GM21825 (cell line): ENCODE data around the gene MAML3.

ENCODE experiments used
- ATAC-seq: cut with Tn5 transposase; IDR thresholded peaks from one replicate; pipeline ENCODE4 v1.9.1; 2021; ENCODE audit warnings: mild to moderate bottlenecking, moderate library complexity; ENCODE audit not compliant: unreplicated experiment

MAML3 gene

GRCh38 chr4:140153718-140154571 is at the start of gene MAML3:
MAML3 (minus strand) TSS chr4:140154184; CDS start chr4:140153327, 857 bp downstream.
- ATAC-seq = peak; percentile 41

DNA sequence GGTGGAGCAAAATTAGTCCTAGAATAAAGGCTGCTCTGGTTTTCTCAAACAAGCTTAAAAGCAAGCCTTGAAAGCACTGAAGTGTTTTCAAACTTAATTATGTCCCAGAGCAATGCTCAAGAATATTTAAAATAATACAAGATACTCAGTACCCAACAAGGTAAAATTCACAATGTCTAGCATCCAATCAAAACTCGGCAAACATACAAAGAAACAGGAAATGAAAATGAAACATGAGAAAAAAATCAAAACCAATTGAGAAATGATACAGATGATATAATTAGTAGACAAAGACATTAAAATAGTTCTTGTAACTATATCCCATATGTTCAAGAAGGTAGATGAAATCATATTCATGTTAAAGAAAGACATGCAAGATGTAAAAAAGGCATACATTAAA is 45.0 kb upstream of the MAML3 start:
- no peak for ATAC-seq

DNA sequence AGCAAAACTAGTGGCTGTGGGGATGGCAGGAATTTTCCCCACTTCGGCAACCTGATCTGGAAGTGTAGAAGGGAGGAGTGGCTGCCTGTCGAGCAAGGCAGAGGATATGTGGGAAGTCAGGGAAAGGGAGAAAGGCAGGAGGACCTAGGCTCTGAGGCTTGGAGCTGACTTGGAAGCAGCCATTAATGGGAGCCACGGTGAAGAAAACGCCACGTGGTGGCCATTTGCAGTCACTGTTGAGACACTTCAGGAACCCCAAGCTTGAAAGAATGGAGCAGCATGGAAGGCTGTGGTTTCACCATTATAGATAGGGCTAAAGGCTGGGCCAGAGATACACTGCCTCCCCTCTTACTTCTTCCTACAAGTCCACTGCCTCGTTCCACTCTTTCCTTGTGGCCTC is 41.8 kb upstream of the MAML3 start:
- no peak for ATAC-seq

- ATAC-seq = no peak
Measured at GRCh38 chr4:140189805-140190204, 35.8 kb upstream of the MAML3 start.

DNA sequence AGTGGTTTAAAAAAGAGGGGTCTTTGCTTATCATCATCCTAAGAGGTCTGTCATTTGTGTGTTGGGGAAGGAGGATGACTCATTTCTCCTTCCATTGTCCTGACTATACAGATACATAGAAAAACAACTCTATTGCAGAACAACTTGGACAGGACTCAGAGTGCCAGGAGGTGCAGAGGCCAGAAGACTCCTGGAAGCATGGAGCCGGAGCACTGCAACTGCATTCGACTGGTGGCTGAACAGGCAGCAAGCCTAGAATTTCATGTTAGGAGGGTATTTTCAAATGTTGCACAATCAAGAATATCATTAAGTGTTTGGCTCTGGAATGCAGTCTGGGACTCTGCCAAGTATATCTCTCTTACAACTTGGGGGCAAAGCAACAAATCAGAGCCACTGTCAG is 35.0 kb upstream of the MAML3 start:
- no peak for ATAC-seq

GRCh38 chr4:140187316-140187695 is 33.3 kb upstream of the MAML3 start:
- no peak for ATAC-seq

DNA sequence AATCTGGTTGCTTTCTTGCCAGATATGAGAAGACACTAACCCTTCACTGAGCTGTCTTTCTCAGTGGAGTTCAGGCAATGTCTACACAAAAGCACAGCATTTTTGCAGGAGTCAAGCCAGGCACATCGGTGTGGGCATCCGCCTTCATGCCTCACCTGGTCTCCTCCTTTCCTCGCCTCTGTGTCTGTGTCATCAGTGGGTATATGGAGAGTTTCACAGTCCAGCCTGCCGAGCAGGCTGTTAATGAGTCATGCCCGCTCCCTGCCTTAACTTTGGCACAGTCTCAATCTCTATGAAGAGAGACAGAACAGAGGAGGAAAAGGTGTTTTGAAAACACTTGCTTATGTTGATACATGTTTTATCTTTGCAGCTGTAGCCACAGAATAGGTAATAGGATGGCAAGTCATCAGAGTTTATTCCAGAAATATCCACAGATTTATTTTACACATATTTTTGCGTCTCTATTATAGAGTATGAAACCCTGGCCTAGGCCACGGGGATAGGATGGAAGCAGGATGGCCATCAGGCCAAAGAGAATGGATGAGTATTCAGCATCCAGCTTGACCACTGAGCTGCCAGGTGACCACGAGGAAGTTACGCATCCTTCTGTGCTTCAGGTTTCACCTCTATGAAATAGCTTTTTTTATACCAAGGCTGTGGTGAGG is 32.8 kb upstream of the MAML3 start:
- ATAC-seq = no peak

DNA sequence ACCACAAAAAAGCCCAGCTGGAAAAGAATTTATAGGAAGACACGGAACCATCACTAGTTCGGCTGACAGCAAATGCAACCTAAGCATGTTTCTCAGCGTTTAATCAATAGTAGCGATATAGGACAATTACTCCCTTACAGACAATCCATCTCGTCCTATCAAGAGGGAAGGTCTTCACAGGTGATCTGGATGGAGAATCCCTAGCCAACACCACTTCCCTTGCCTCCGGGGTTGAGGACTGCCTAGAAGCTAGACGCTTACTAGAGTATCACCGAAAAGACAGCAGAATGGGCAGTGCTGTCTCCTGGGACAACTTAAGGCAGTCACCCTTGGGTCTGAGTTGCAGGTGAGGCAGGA is 32.1 kb upstream of the MAML3 start:
- ATAC-seq = no peak

DNA sequence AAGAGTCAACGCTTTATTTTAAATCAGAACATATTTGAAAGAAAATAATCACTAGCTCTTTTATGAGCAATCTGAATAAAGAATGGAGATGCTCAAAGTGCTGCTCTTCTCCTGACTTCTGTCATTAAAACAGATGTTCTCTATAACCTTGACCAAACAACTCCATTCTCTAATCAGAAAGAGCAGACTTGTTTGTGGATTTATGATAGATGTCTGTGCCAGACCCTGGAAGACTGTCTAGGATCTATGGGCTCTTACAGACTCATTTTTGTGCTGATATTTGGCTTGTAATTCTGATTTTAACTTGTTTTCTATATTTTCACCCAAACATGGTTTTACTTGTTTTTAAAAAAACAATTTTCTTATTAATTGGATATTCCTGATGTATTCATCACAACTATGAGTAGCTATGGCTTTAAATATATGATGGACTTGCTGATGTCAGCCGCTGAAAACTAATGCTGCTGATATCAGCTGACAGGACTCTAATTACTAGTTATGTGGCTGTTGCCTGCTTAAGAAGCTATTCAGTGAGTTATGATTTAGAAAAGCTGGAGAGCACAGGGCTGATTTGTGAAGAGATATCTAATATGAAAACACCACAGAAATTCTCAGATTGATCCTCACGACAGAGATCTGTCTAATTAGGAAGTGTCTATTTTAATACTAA is 31.6 kb upstream of the MAML3 start:
- no peak for ATAC-seq

GRCh38 chr4:140183270-140183669 is 29.3 kb upstream of the MAML3 start:
- no peak for ATAC-seq

DNA sequence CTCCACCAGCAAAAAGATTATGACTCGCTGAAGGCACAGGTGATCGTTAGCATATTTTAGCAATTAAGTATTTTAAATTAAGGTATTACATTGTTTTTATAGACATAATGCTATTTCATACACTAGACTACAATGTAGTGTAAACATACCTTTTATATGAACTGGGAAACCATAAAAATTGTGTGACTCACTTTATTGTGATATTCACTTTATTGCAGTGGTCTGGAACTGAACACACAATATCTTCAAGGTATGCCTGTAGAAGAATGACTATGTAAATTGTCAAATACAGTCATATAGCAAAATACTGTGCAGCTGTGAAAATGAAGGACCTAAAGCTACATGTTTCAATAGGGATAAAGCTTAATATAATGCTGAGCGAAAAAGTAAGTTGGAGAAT is 26.6 kb upstream of the MAML3 start:
- no peak for ATAC-seq

DNA sequence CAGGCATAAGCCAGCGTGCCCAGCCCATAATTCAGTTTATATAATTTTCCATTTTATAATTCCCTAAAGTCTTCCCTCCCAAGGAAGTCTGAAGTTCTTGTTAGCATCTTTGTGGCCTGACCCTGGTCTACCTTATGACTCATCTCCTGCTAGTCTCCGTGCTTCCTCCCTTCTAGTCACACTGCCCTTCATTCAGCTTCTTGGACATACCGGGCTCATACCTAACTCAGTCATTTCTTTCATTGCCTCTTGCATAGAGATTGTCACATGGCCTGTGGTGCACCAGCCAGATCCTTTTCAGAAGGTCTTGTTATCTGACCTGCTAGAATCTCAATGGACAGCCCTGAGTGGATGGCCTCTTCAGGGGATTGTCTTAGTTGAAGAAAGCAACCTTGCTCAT is 22.8 kb upstream of the MAML3 start:
- ATAC-seq = no peak

GRCh38 chr4:140174543-140174942 is 20.6 kb upstream of the MAML3 start:
- ATAC-seq = no peak

- no peak for ATAC-seq
Measured at GRCh38 chr4:140172960-140173359, 19.0 kb upstream of the MAML3 start.

DNA sequence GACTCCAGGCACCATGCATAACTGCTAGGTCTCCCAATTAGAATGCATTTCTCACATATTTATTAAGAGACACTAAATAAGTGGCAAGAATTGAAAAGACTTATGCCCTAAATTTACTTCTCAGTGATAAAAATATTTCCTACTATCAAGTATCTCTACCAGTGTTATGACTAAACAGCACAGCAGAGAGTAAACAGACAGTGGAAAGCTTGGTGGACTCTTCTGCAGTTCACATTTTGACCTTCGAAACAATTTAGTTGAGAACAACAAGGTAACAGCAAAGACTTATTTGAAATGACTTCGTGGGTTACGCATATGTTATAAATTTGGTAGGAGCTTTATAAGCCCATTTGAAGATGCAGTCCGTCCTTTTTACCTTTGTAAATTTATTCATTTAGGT is 16.3 kb upstream of the MAML3 start:
- no peak for ATAC-seq

GRCh38 chr4:140168936-140169335 is 15.0 kb upstream of the MAML3 start:
- ATAC-seq = no peak

DNA sequence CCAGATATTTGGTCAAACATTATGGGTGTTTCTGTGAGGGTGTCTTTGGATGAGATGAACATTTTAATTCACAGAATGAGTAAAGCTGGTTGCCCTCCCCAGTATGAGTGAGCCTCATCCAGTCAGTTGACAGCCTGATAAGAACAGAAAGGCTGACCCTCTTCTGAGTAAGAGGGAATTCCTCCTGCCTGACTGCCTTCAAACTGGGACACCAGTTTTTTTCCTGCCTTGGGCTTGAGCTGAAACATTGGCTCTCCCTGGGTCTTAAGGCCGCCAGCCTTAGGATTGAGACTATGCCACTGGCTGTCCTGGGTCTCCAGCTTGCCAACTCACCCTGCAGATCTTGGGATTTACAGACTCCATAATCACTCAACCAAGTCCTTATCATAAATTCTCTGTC is 14.5 kb upstream of the MAML3 start:
- ATAC-seq = no peak

DNA sequence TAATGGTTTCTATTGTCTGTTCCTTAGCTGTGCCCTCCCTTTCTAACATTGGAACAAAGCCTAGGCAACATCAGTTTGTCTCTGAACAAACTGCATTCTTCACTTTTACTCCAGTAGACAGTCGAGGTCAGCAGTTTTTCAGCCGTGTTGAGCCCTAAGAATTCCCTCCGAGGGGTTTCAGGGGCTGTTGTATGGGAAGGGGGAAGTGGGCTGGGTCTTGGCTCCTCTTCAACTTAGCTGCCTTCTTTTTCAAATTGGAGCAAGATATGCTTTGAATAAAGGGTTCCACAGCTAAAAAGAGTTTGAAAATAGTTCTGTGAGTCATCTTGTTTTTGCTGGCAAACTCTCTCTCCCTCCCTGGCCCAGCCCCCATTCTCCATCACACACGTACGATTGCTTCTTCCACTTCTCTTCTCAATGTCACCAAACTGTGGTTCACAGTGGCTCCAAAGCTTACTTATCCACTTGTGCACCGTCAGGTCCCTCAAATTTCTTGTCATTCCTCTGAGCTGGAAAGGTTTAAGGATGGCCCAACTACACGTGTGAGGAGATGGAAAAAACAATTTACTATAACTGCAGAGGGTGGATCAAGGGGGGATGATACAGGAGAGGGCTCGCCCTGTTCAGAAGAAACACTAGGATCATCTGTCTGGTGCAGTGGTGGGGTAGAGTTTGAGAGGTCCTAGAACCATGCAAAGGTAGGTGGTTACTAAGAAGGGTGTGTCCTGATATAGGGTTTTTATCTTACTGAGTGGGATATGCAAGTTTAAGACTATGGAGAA is 9.2 kb upstream of the MAML3 start:
- no peak for ATAC-seq

DNA sequence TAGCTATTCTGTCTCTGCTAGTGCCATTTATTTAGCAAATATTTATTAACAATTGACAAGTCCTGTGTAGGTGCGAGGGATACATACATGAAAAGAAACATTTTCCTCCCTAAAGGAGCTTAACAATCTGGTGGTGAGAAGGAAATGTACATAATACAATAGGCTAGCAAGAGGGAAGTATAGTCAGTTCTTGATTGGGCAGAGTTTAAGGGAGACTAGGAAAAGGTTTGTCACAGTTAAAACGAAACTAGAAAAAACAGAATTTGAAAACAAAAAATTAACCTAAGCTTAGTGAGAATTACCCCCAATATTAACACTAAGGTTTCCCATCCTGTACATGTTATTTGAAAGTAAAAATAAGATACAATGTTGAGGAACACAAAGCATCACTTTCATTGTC is 8.6 kb upstream of the MAML3 start:
- no peak for ATAC-seq

- no peak for ATAC-seq
Measured at GRCh38 chr4:140158365-140159030, 4.5 kb upstream of the MAML3 start.

GRCh38 chr4:140157341-140157740 is 3.4 kb upstream of the MAML3 start:
- no peak for ATAC-seq
